ENCODE results near the gene SS18L1. TPM values are rescaled to one million over a fixed set of nuclear protein-coding genes. Genes with fewer than 3 reads are reported as not detected.

The SS18L1 gene
- total RNA-seq, 1 donor from 2014 or later, result 16.3 TPM

GRCh38 chr20:62145688-62146018 is 2.1 kb downstream of the SS18L1 start:
- Mint-ChIP-seq H3K27me3 (ENCODE audit: low read depth, unreplicated experiment) (no peaks in the 10 kb centered on the region), H3K4me3 (ENCODE audit: unreplicated experiment) (peak overlapping the region; percentile 40), H3K27ac (ENCODE audit: unreplicated experiment) (no peak overlapping the region), H3K9me3 (ENCODE audit: unreplicated experiment) (no peaks in the 10 kb centered on the region), H3K4me1 (ENCODE audit: low read depth, unreplicated experiment) (peaks cover 23% of the 10 kb centered on the region), H3K36me3 (ENCODE audit: low read depth, unreplicated experiment) (no peaks in the 10 kb centered on the region)
- DNase-seq (ENCODE audit: low read depth) (no peak), FAIRE-seq (no peak)
- peaks cover 80% of the 10 kb centered on the region for H4K20me1 ChIP-seq (ENCODE audit: insufficient read depth, low read length)
- no peak overlapping the region for H2AFZ ChIP-seq (ENCODE audit: low read depth, low read length)
- peaks cover 92% of the 10 kb centered on the region for H3K79me2 ChIP-seq (ENCODE audit: insufficient read depth, low read length)
- H3K9me3 ChIP-seq (ENCODE audit: insufficient read depth, low read depth, low read length), result no peaks in the 10 kb centered on the region
- peak overlapping the region; percentile 99 for H3K4me2 ChIP-seq (ENCODE audit: low read length)
- no peak for TF ChIP-seq EZH2 (IDR thresholded peaks at IDR 0.05; ENCODE audit: insufficient read depth, low read length)
- TF ChIP-seq, protein P1, sequence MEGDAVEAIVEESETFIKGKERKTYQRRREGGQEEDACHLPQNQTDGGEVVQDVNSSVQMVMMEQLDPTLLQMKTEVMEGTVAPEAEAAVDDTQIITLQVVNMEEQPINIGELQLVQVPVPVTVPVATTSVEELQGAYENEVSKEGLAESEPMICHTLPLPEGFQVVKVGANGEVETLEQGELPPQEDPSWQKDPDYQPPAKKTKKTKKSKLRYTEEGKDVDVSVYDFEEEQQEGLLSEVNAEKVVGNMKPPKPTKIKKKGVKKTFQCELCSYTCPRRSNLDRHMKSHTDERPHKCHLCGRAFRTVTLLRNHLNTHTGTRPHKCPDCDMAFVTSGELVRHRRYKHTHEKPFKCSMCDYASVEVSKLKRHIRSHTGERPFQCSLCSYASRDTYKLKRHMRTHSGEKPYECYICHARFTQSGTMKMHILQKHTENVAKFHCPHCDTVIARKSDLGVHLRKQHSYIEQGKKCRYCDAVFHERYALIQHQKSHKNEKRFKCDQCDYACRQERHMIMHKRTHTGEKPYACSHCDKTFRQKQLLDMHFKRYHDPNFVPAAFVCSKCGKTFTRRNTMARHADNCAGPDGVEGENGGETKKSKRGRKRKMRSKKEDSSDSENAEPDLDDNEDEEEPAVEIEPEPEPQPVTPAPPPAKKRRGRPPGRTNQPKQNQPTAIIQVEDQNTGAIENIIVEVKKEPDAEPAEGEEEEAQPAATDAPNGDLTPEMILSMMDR (IDR thresholded peaks at IDR 0.05; ENCODE audit: insufficient read depth, low read depth, low read length), result no peak
- peaks cover 29% of the 10 kb centered on the region for H3K4me1 ChIP-seq (ENCODE audit: insufficient read depth, low read length)
- H3K27me3 ChIP-seq (ENCODE audit: insufficient read depth, low read length), result no peaks in the 10 kb centered on the region
- H3K36me3 ChIP-seq (ENCODE audit: insufficient read depth, low read length), result peaks cover 3% of the 10 kb centered on the region
- H3K4me3 ChIP-seq (ENCODE audit: insufficient read depth, low read depth, low read length), result no peak overlapping the region
- no peak overlapping the region for H3K9ac ChIP-seq (ENCODE audit: low read length)
- H3K27ac ChIP-seq (ENCODE audit: low read depth, low read length), result no peak overlapping the region

- Histone ChIP-seq H3K27ac (ENCODE audit: low read depth, low read length) (no peak overlapping the region), H3K9me3 (ENCODE audit: insufficient read depth, low read depth, low read length) (no peaks in the 10 kb centered on the region), H3K27me3 (ENCODE audit: insufficient read depth, low read length) (no peaks in the 10 kb centered on the region), H3K9ac (ENCODE audit: low read length) (no peak overlapping the region), H3K36me3 (ENCODE audit: insufficient read depth, low read length) (no peaks in the 10 kb centered on the region), H3K4me2 (ENCODE audit: low read length) (no peak overlapping the region), H2AFZ (ENCODE audit: low read depth, low read length) (no peak overlapping the region), H3K4me1 (ENCODE audit: insufficient read depth, low read length) (peaks cover 25% of the 10 kb centered on the region), H3K4me3 (ENCODE audit: insufficient read depth, low read depth, low read length) (no peak overlapping the region), H3K79me2 (ENCODE audit: insufficient read depth, low read length) (peaks cover 92% of the 10 kb centered on the region), H4K20me1 (ENCODE audit: insufficient read depth, low read length) (peaks cover 80% of the 10 kb centered on the region)
- no peak overlapping the region for H3K27ac Mint-ChIP-seq (ENCODE audit: unreplicated experiment)
- peak overlapping the region; percentile 40 for H3K4me3 Mint-ChIP-seq (ENCODE audit: unreplicated experiment)
- FAIRE-seq (no peak), DNase-seq (ENCODE audit: low read depth) (no peak)
- peaks cover 19% of the 10 kb centered on the region for H3K4me1 Mint-ChIP-seq (ENCODE audit: low read depth, unreplicated experiment)
- no peaks in the 10 kb centered on the region for H3K36me3 Mint-ChIP-seq (ENCODE audit: low read depth, unreplicated experiment)
- H3K27me3 Mint-ChIP-seq (ENCODE audit: low read depth, unreplicated experiment), result no peaks in the 10 kb centered on the region
- no peak for TF ChIP-seq EZH2 (IDR thresholded peaks at IDR 0.05; ENCODE audit: insufficient read depth, low read length)
- TF ChIP-seq, protein P1 (IDR thresholded peaks at IDR 0.05; ENCODE audit: insufficient read depth, low read depth, low read length), result no peak
- H3K9me3 Mint-ChIP-seq (ENCODE audit: unreplicated experiment), result no peaks in the 10 kb centered on the region
Observed at GRCh38 chr20:62146019-62146755, 2.6 kb downstream of the SS18L1 start.

GRCh38 chr20:62147125-62147524 is 3.6 kb downstream of the SS18L1 start:
- TF ChIP-seq EZH2 (IDR thresholded peaks at IDR 0.05; ENCODE audit: insufficient read depth, low read length), result no peak
- TF ChIP-seq, protein P1 (IDR thresholded peaks at IDR 0.05; ENCODE audit: insufficient read depth, low read depth, low read length), result no peak
- Mint-ChIP-seq H3K27ac (ENCODE audit: unreplicated experiment) (no peak overlapping the region), H3K4me3 (ENCODE audit: unreplicated experiment) (no peak overlapping the region), H3K9me3 (ENCODE audit: unreplicated experiment) (no peaks in the 10 kb centered on the region), H3K4me1 (ENCODE audit: low read depth, unreplicated experiment) (peaks cover 14% of the 10 kb centered on the region), H3K36me3 (ENCODE audit: low read depth, unreplicated experiment) (no peaks in the 10 kb centered on the region), H3K27me3 (ENCODE audit: low read depth, unreplicated experiment) (no peaks in the 10 kb centered on the region)
- Histone ChIP-seq H3K36me3 (ENCODE audit: insufficient read depth, low read length) (no peaks in the 10 kb centered on the region), H4K20me1 (ENCODE audit: insufficient read depth, low read length) (peaks cover 80% of the 10 kb centered on the region), H3K27me3 (ENCODE audit: insufficient read depth, low read length) (no peaks in the 10 kb centered on the region), H3K79me2 (ENCODE audit: insufficient read depth, low read length) (peaks cover 92% of the 10 kb centered on the region), H3K4me3 (ENCODE audit: insufficient read depth, low read depth, low read length) (no peak overlapping the region), H2AFZ (ENCODE audit: low read depth, low read length) (no peak overlapping the region), H3K9ac (ENCODE audit: low read length) (no peak overlapping the region), H3K4me2 (ENCODE audit: low read length) (no peak overlapping the region), H3K27ac (ENCODE audit: low read depth, low read length) (no peak overlapping the region), H3K9me3 (ENCODE audit: insufficient read depth, low read depth, low read length) (no peaks in the 10 kb centered on the region), H3K4me1 (ENCODE audit: insufficient read depth, low read length) (peaks cover 16% of the 10 kb centered on the region)
- no peak for DNase-seq (ENCODE audit: low read depth)
- no peak for FAIRE-seq

Measured in astrocyte (in vitro differentiated cells and primary cell).